Measurements from ENCODE around the gene VAT1.

Gene VAT1

DNA sequence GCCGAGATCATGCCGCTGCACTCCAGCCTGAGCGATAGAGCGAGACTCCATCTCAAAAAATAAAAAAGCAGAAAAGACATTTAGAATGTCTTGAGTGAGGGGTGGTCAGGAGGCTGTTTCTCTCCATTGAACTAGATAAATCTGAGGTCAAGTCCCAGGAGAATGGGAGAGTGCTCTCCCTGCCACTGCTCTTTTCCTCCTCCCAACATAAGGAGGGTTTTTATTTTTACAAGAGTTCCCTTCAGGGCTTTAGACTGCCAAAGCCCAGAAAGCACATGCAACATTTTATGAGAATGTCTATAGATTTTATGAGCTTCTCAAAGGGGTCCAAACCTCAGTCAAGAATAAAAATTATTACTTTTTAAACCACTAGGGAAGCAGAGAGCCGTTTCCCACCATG is 4.4 kb upstream of the VAT1 start:
- DNase-seq: no peak

DNA sequence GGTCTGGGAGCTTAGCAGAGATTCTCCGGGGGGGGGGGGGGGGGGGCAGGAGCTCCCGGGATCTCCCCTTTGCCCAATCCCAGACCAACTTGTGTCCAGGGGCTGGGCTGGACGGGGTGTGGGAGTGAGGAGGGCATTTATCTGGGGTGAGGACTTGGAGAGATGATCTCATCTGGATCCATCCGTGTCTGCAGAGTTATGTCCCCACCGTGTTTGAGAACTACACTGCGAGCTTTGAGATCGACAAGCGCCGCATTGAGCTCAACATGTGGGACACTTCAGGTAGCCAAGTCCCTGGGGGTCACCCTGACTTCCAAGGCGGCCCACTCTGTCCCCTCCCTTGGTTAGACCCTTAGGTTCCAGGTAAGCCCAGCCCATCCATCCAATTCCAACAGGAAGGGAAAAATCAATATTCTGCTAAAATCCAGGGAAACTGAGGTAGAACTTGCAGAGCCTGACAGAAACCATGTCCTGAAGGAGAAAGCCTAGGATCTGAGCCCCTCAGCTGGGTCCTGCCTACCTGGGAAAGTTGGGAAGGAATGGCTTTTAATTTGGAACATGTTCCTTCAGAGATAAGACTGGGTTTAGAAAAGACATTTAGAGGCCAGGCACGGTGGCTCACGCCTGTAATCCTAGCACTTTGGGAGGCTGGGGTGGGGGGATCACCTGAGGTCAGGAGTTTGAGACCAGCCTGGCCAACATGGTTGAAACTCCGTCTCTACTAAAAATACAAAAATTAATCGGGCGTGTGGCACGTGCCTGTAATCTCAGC is 3.8 kb upstream of the VAT1 start:
- no peak for DNase-seq

- no peak for DNase-seq
These were observed 3.1 kb upstream of the VAT1 start for GRCh38 chr17:43025290-43025657.

DNA sequence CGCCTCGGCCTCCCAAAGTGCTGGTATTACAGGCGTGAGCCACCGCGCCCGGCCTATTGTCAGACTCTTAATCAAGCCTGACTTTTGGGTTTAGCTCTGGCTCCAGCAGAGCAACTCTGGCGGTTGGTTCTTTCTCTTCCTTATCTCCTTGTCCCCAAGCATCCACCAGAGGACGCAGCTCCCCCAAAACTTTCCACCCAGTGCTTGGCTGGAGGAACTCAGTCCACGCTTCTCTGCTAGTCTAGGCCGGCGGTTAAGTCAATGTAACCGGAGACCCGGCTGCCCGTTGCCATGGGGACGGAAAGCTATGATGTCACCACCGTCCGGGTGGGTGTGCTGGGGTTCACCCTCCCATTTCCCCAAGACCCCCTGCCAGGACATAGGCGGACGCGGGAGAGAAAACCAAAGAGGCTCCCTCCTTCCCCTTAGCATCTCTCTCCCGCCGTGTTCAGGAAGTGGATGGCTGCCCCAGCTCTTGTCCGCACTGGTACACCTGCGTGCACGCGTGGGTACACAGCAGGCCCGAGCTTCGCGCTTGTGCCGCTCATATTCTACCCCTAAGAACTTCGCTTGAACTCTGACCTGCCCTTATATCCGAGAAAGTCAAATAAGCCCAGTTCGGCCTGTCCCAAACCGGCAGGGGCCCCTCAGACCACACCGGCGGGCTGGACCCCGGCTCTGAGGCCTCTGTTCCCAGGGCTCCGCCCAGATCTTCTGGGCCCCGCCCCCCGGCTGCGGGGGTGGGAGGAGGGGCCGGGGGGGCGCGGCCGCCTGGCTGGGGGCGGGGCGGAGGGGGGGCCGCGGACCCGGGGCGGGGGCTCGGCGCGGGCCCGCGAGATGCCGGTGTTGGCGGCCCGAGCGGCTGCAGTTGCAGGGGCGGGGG is 2.5 kb upstream of the VAT1 start, which contains the start of gene RND2:
Gene RND2 (plus strand): TSS at position 825 of the 883 bp plus-strand sequence. CDS start 117 bp downstream, outside the sequence.
- DNase-seq: peak; percentile 96

- no peak for DNase-seq
These were observed 1.1 kb downstream of the VAT1 start for GRCh38 chr17:43020789-43021740.

GRCh38 chr17:43020030-43020621 is 2.1 kb downstream of the VAT1 start:
- no peak for DNase-seq

DNA sequence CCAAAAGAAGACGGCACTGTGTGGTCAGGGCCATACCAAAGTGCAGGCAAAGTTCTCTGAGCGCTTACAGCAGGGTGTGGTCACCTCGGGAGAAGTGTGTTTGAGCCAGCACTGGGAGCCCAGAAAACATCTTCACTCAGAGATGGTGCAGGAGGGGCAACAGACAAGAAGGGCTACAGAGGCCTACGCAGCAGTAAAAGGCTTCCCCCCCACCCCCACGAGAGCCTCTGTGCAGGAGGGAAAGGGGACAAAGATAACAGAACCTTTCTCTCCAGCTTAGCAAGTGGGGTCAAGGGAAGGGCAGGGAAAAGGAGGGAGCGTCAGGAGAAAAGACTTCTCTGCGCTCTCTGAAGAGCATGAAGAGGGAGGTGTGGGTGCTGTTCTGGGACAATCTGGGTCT is 2.8 kb downstream of the VAT1 start:
- no peak for DNase-seq

DNA sequence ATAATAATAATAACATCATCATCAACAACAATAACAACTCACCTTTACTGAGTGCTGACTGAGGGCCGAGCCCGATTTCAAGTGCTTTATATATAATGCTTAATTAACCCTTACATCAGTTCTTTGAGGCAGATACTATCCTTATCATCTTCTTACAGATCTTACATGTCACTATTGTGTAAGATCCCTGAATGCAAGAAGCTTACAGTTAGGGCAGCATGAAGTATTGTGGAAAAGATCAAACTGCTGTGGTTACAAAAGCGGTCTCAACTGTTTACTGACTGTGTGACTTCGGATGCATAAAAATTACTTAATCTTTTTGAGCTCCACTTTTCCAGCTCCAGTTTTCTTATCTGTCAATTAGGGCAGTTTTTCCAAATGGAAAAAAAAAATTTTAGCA is 3.3 kb downstream of the VAT1 start:
- DNase-seq: no peak

DNA sequence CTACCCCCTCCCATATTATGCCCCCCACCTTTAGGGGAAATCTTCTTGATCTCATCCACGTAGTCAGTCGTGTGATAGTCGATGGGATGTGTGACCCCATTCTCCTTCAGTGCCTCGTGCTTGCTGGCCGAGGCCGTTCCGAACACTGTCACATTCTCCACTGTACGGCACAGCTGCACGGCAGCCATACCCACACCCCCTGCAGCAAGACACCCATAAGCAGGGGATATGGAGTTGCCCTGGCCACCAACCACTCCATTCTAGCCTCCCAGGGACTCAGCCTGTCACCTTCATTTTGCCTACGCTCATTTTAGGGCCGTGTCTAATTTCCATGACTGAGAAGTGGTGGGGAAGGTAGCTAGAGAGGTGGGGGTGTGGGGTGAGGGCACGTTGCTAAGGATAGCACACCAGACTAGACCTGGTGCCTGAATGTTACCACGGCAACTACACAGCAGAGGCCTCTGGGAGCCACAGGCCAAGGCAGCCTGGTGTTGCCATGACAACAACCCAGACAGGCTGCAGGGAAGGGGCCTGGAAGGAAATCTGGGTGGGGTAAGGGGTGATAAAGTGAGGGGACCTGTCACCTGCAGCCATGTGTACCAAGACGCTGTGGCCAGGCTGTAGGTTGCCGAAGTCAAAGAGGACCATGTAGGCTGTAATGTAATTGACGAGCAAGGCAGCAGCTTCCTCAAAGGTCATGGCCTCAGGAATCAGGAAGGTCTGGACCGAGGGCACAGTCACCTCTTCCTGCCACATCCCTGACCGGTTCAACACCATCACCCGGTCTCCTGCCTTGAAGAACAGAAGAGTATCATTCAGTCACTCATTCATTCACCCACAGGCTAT is 4.0 kb downstream of the VAT1 start:
- no peak for DNase-seq

DNA sequence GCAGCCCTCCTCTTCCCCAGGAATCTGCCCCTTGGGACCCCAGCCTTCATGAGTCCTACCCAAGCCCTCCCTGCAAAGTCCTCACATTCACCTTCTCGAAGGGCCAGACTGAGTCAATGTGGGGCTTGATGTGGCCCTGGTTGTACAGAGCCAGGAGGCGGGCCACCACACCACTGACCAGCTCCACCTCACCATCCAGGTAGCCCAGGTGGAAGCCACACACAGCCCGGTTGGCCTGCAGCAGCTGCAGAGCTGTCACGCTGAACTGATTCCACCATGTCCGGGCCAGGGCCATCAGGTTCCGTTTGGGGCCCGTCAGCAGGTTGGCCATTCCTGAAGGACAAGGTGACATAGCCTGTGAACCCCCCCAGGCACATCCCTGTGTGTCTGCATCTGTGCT is 6.0 kb downstream of the VAT1 start:
- DNase-seq: no peak

DNA sequence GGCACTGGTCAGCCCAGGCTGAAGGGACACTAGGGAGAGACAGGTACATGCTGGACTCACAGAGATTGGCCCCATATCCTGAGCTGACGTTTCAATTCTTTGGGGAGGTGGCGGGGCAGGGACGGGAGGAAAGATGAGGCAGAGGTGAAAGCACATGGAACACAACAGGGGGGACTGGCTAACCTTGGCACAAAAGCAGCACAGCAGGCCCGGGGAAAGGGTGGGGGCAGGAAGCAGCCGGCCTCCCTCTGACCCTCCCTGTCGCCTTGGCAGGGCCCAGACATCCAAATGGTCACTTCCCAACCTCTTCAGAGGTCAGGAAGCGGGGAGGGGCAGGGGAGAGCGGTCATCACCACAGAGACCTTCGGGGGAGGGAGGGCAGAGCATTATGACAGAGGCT is 6.6 kb downstream of the VAT1 start:
- DNase-seq: no peak

GRCh38 chr17:43014649-43015542 is 7.3 kb downstream of the VAT1 start:
- no peak for DNase-seq

DNA sequence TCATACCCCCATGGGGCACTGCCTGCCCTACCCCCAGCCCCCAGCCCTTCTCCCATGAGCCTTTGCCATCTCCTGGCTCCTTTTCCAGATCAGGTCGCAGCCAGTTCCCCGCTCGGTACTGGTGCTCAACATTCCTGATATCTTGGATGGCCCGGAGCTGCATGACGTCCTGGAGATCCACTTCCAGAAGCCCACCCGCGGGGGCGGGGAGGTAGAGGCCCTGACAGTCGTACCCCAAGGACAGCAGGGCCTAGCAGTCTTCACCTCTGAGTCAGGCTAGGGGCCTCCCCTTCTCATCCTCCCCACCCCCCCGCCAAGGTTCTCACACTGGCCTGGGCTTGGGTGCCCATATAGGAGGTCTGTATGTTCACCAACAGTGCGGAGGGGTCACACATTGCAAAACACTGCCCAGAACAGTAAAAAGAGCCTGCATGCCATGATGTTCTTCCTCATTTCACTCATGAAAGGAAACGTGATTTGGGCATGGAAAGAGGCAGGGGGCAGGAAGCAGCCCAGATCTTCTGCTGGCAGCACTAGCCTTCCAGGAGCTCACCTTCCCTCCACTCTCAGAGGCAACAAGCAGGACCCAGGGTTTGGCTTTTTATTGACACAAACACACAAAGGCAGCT is 8.1 kb downstream of the VAT1 start:
- no peak for DNase-seq

GRCh38 chr17:43013296-43013695 is 8.9 kb downstream of the VAT1 start:
- DNase-seq: no peak

- DNase-seq: no peak
These were observed 10.3 kb downstream of the VAT1 start for GRCh38 chr17:43011728-43012472.

DNA sequence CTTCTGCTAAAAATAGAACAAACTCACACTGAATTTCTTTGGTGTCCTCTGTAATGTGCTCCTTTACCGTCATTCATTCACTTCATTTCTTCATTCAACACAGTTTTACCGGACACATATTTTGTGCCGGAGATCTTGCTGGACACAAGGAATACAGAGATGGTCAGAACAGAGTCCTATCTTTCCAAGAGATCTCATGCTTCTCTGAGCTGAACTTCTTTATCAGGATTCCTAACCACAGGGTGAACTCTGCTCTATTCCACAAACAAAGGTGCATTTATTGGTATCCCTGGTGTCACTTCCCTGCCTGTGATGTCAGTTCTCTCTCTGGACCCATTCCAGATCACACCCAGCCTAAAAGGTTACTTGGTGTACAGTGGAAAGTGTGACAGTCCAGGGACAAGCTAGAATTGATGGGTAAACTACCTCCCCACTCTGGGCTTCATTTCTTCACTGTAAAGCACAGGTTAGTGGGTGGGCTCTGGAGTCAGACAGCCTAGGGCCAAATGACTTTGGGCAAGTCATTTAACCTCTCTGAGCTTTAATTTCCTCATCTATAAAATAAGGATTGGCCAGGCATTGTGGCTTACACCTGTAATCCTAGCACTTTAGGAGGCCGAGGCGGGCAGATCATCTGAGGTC is 11.4 kb downstream of the VAT1 start:
- DNase-seq: no peak

DNA sequence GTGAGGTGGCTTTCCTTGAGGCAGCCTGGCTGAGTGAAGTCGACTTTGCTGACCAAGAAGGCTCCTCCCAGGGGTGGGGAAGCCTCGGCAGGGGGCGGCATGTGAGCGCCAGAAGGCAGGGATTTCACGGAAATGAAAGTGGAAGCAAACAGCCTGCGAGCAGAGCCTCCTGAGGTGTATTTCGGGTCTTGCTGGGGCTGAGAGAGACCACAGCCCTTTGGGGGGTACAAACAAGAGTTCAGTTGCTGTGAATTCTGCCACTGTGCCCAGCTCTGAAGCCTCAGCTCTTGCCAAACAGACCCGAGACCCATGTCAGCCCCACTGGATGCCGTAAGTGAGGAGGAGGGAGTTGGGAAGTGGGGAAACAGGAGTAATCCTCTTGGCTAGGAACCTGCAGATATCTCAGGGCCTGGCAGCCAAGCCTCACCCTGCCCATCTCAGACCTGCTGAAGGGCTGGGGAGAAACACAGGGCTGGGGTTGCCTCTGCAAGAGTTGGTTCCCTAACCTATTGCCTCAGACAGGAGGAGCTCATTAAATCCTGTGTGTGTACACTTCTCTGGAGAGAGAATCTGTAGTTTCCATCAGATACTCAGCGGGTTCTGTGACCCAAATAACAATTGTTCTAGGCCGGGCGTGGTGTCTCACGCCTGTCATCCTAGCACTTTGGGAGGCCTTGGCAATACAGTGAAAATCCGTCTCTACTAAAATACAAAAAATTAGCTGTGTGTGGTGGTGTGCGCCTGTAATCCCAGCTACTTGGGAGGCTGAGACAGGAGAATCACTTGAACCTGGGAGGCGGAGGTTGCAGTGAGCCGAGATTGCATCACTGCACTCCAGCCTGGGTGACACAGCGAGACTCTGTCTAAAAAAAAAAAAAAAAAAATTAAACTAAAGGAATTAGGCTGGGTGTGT is 15.3 kb downstream of the VAT1 start, which contains the start of gene IFI35:
Gene IFI35 (plus strand): TSS at position 146 of the 913 bp plus-strand sequence. CDS start 164 bp downstream, at position 310.
- DNase-seq: peak; percentile 71

Measured in DMS 273 treated with DMSO at 0.1 percent for 48 hours (cell line).